HG02943 (cell line): ENCODE data around the gene SPEG.

Source experiments
- ATAC-seq: cut with Tn5 transposase; IDR thresholded peaks from one replicate; pipeline ENCODE4 v1.9.1; 2021; ENCODE audit warnings: mild to moderate bottlenecking, low read depth, moderate library complexity; ENCODE audit not compliant: unreplicated experiment

SPEG gene

DNA sequence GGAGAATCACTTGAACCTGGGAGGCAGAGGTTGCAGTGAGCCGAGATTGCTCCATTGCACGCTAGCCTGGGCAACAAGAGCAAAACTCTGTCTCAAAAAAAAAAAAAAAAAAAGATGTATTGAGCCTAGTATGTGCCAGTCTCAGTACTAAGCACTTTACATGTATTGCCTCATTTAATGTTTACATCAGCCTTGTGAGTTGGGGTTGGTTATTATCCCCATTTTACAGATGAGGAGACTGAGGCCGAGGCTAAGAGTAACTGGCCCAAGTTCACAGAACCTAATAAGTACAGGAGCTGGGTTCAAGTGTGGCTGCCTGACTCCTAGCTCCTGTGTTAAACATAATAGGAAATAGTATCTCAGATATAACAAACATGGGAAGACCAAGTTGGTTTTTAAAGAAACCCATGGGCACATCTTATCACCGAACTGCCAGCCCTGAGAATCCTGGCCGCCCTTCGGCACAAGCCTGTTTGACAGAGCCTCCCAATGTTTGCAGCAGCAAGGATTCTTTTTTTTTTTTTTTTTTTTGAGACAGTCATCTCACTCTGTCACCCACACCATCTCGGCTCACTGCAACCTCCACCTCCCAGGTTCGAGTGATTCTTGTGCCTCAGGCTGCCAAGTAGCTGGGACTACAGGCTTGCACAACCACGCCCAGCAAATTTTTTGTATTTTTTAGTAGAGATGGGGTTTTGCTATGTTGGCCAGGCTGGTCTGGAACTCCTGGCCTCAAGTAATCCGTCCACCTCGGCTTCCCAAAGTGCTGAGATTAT, 39.8 kb downstream of the SPEG start:
- ATAC-seq: no peak

DNA sequence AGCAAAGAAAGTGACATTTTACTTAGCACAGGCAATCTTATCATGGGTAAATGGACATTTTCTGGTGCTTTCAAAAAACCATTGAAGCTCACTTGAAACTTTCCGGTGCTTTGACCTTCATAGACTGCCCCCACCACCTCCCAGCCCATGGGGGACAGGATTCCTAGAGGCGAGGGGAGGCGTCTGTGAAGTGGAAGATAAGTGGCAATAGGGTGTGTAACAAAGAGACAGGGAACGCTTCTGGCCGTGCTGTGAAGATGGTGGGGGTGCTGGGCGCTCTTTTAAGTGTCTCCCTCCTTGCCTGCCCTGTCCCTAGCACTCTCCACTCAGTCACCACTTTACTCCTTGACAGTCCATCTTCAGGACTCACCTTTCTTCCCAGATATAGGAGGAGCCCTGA, 40.6 kb downstream of the SPEG start:
- no peak for ATAC-seq

DNA sequence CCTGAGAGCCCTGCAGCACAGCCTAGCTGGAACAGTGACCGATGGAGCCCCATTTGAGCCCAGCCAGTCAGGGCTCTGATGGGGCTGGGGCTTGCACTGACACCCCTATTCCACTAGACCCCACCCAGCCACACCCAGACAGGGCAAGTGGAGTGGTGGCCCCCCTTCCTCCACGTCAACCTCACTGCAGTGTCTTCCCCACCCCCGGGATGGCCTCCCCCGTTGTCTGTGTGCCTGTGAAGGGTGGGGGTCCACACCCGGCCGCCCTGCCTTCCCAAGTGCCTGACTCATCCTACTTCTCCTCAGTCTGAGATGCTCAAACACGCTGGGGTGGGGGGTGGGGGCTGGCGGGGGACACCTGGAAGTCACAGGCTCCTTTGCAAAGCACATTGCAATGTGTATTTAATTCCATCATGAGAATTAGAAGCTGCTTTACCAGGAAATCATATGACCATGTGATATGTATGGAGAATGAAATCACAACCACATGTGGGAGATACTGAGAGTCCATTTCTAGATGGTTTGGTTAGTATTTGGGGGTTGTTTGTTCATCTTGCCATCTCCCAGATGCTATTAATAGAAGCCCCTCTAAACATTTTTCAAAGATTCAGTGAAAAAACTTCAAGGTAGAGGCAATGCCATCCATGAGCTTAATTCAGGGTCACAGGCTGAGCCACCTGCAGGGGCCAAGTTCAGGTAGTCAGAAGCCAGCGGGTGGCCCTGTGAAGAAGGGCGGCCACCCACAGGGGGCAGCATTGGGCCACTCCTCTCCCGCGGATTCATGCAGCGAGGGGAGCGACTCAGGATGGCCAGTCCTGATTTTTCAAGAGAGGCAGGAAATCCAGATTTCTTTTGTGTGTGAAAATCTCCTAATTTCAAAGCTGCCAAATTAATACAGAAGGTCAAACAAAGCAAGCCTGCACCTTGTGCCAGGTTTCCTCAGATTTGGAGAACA, 41.3 kb downstream of the SPEG start:
- ATAC-seq: no peak

DNA sequence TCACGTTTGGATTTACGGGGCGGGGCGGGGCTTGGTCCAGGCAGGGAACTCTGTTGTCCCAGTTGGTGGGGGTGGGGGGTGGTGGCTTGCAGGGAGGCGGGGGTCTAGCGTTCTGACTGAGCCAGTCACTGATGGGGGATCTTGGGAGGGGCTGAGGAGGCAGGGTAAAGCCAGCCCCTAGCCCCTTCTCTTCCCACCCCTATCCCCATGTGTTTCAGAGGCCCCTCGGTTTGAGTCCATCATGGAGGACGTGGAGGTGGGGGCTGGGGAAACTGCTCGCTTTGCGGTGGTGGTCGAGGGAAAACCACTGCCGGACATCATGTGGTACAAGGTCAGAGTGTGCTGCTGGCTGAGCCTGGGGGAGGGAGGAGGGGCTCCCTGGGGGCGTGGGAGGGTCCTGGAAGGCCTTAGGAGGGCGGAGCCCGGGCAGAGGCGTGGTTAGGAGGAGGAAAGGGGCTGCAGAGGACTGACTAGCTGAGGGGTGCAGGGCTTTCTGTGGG, 42.1 kb downstream of the SPEG start:
- no peak for ATAC-seq

DNA sequence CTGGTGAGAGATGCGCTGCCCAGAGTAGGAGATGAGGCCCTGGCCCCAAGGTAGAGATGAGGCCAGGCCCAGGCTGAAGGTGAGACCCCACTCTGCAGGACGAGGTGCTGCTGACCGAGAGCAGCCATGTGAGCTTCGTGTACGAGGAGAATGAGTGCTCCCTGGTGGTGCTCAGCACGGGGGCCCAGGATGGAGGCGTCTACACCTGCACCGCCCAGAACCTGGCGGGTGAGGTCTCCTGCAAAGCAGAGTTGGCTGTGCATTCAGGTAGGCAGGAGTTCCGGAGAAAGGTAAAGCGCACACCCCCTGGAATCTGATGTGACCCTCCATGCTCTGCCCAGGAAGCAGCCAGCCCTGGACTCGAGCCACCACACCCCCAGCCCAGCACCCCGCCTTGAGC, 42.5 kb downstream of the SPEG start:
- no peak for ATAC-seq

DNA sequence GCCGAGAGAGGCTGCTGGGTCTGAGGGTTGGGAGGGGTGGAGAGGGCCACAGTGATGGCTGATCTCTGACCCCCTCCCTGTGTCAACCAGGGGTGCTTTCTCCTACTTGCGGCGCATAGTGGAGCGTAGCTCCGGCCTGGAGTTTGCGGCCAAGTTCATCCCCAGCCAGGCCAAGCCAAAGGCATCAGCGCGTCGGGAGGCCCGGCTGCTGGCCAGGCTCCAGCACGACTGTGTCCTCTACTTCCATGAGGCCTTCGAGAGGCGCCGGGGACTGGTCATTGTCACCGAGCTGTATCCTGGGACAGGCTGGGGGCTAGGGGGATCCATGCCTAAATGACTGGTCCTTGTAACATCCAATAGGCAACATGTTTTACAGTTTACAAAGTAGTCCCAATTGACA, 43.2 kb downstream of the SPEG start:
- no peak for ATAC-seq

DNA sequence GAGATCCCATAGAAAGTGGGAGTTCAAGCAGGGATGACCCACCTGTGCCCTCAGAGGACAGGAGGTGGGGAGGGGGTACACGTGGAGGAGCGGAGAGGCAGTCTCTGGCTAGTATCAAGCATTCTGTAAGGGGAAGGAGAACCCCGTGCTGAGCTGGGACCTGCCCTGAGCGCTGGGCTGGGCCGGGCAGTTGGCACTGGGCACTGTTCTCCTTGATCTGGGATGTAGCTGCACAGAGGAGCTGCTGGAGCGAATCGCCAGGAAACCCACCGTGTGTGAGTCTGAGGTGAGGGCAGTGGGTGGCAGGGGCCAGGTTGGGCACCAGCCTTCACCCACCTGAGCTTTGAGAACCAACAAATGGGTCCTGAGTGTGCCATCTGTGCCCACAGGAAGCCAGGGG, 44.3 kb downstream of the SPEG start:
- no peak for ATAC-seq

DNA sequence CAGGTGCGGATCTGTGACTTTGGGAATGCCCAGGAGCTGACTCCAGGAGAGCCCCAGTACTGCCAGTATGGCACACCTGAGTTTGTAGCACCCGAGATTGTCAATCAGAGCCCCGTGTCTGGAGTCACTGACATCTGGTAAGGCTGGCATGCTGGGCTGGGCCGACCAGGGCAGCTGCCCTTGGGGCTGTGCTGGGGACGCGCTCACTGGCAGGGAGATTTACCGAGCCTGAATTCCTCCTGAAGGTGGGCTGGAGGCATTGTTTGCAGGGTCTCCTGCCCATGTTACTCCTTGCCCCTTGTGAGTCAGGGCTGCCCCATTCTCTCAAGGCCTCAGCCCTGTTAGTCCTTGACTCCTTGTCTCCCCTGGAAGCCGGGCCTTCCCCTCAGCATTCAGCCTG, 45.4 kb downstream of the SPEG start:
- ATAC-seq: no peak

DNA sequence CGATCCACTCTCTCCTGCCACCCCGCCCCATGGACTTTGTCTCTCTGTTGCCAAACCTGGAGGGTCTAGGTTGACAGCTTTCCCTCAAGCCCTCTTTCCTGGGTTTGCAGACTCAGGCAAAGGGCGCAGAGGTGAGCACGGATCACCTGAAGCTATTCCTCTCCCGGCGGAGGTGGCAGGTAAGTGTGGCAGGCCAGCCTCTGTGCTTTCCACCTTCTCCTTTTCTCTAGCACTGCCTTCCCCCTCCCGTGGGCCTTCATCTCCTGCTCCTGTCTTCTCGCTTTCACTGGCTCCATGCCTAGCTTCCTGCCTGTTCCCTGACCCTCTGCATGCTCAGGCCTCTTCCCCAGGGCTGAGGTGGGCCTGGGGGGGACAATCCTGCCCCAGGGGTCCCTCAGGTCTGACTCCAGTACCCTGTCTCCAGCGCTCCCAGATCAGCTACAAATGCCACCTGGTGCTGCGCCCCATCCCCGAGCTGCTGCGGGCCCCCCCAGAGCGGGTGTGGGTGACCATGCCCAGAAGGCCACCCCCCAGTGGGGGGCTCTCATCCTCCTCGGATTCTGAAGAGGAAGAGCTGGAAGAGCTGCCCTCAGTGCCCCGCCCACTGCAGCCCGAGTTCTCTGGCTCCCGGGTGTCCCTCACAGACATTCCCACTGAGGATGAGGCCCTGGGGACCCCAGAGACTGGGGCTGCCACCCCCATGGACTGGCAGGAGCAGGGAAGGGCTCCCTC, 48.2 kb downstream of the SPEG start:
- ATAC-seq: no peak

DNA sequence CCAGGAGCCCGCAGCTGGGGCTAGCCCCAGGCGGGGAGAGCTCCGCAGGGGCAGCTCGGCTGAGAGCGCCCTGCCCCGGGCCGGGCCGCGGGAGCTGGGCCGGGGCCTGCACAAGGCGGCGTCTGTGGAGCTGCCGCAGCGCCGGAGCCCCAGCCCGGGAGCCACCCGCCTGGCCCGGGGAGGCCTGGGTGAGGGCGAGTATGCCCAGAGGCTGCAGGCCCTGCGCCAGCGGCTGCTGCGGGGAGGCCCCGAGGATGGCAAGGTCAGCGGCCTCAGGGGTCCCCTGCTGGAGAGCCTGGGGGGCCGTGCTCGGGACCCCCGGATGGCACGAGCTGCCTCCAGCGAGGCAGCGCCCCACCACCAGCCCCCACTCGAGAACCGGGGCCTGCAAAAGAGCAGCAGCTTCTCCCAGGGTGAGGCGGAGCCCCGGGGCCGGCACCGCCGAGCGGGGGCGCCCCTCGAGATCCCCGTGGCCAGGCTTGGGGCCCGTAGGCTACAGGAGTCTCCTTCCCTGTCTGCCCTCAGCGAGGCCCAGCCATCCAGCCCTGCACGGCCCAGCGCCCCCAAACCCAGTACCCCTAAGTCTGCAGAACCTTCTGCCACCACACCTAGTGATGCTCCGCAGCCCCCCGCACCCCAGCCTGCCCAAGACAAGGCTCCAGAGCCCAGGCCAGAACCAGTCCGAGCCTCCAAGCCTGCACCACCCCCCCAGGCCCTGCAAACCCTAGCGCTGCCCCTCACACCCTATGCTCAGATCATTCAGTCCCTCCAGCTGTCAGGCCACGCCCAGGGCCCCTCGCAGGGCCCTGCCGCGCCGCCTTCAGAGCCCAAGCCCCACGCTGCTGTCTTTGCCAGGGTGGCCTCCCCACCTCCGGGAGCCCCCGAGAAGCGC, 49.1 kb downstream of the SPEG start:
- ATAC-seq: no peak

DNA sequence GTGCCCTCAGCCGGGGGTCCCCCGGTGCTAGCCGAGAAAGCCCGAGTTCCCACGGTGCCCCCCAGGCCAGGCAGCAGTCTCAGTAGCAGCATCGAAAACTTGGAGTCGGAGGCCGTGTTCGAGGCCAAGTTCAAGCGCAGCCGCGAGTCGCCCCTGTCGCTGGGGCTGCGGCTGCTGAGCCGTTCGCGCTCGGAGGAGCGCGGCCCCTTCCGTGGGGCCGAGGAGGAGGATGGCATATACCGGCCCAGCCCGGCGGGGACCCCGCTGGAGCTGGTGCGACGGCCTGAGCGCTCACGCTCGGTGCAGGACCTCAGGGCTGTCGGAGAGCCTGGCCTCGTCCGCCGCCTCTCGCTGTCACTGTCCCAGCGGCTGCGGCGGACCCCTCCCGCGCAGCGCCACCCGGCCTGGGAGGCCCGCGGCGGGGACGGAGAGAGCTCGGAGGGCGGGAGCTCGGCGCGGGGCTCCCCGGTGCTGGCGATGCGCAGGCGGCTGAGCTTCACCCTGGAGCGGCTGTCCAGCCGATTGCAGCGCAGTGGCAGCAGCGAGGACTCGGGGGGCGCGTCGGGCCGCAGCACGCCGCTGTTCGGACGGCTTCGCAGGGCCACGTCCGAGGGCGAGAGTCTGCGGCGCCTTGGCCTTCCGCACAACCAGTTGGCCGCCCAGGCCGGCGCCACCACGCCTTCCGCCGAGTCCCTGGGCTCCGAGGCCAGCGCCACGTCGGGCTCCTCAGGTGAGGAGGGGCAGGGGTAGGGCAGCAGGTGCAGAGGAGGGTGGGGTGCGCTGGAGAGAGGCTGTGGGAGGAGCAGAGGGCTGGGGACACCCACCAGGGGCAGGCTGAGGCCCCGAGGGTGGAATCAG, 49.9 kb downstream of the SPEG start:
- ATAC-seq: no peak

DNA sequence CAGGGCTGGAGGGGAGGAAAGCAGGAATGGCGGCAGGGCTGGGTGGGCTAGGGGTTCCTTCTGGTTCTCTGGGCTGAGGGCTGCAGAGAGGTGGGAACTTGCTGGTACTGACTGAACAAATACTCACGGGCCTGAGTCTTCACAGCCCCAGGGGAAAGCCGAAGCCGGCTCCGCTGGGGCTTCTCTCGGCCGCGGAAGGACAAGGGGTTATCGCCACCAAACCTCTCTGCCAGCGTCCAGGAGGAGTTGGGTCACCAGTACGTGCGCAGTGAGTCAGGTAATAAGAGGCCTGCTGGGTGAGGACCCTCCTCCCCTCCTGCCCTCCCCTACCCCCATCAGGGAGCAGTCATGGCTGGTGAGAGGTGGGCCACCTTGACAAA, 50.5 kb downstream of the SPEG start:
- ATAC-seq: no peak

DNA sequence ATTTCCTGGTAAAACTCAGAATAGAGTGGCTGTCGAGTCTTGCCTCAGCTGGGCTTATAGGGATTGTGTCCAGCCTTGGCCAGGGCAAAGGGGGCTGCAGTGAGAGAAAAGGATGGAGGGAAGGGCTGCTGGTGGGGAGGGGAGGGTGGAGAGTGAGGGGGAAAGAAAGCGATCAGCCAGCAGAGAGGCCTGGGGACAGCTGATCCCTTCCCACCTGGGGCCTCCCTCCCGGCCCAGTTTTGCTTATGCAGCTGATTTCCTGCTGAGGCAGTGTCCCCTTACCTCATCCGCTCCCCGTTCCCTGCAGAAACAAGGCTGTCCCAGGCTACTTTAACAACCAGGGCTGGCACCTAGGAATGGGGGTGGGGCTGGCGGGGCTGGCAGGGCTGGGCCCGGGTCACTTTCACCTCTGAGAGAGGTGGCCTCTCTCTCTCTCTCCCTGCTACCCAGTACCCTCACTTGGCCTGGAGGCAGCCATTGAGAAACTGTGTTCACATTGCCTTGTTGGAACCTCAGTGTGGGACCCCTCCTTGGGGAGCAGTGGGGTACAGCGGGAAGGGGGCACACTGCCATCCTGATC, 51.8 kb downstream of the SPEG start:
- no peak for ATAC-seq

DNA sequence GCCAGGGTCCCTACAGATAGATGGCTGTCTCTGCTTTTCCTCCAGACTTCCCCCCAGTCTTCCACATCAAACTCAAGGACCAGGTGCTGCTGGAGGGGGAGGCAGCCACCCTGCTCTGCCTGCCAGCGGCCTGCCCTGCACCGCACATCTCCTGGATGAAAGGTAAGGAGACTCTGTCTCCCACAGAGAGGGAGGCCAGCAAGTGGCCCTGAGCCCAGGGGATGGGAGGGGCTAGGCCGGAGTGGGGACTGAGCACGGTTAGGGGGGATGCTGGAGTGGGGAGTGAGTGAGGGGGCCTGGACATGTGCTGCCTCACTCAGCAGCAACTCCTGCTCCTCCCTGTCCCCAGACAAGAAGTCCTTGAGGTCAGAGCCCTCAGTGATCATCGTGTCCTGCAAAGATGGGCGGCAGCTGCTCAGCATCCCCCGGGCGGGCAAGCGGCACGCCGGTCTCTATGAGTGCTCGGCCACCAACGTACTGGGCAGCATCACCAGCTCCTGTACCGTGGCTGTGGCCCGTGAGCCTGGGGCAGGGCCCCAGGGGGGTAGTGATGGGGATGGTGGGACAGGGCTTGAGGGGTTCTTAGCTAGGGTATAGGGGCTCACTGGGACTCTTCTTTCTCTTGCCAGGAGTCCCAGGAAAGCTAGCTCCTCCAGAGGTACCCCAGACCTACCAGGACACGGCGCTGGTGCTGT, 53.7 kb downstream of the SPEG start:
- ATAC-seq: no peak

DNA sequence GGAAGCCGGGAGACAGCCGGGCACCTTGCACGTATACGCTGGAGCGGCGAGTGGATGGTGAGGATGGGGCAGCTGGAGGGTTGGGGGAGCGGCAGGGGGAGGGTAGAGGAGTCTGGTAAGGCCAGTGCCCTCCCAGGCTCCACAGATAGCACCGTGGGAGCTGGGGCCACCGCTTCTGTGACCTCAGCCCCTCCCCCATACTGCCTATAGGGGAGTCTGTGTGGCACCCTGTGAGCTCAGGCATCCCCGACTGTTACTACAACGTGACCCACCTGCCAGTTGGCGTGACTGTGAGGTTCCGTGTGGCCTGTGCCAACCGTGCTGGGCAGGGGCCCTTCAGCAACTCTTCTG, 54.2 kb downstream of the SPEG start:
- no peak for ATAC-seq

DNA sequence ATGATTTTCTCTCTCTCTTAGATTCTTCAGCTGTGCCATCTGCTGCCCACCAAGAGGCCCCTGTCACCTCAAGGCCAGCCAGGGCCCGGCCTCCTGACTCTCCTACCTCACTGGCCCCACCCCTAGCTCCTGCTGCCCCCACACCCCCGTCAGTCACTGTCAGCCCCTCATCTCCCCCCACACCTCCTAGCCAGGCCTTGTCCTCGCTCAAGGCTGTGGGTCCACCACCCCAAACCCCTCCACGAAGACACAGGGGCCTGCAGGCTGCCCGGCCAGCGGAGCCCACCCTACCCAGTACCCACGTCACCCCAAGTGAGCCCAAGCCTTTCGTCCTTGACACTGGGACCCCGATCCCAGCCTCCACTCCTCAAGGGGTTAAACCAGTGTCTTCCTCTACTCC, 54.7 kb downstream of the SPEG start:
- no peak for ATAC-seq

DNA sequence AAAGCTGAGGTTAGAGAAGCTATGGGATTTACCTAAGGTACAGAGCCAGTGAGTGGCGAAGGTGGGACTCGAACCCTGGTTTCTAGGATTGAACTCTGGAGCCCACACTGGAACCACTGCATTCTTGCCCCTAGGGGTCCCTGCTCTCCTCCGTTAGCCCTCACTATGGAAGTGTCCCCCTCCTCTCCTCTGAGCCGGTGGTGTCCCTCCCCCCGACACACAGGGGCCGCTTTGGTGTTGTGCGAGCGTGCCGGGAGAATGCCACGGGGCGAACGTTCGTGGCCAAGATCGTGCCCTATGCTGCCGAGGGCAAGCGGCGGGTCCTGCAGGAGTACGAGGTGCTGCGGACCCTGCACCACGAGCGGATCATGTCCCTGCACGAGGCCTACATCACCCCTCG, 55.5 kb downstream of the SPEG start:
- ATAC-seq: no peak

DNA sequence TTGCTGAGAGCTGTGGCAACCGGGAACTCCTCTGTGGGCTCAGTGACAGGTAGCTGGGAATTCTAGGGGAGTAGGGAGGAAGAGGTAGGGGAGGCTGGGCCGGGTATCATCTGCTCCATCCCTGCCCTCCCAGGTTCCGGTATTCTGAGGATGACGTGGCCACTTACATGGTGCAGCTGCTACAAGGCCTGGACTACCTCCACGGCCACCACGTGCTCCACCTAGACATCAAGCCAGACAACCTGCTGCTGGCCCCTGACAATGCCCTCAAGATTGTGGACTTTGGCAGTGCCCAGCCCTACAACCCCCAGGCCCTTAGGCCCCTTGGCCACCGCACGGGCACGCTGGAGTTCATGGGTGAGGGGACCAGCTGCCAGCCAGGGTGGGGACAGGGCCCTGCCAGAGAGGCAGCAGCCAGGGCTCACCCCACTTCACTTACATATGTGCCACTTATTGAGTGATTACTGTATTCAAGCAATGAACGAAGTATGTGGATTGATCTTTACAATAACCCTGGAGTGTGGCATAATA, 56.0 kb downstream of the SPEG start:
- ATAC-seq: no peak
